GM19023 (cell line): ENCODE data around the gene PRKCQ.
"Not testable (repeated sequence)": the region's sequence is repeated elsewhere in the genome, so short reads cannot be mapped to it uniquely, and the experiment has no call there.

ENCODE experiments used
- ATAC-seq: cut with Tn5 transposase; IDR thresholded peaks from one replicate; pipeline ENCODE4 v1.9.1; 2021; ENCODE audit warnings: mild to moderate bottlenecking, moderate library complexity; ENCODE audit not compliant: unreplicated experiment

PRKCQ gene

DNA sequence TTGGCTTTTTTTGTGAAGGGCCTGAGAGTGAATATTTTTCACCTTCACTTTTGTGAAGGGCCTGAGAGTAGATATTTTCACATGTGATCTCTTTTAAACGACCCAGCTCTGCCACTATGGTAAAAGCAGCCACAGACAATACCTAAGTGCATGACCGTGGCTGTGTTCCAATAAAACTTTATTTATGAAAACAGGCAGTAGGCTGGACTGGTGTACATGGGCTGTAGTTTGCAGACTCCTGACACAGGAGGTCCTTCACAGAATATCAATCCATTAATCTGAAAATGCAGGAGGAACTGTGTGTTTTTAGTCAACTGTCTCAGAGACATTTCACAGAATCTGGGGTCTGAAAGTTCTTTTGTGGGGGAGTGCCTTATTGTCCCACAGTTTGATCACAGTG lies 186.9 kb downstream of the PRKCQ start:
- no peak for ATAC-seq

DNA sequence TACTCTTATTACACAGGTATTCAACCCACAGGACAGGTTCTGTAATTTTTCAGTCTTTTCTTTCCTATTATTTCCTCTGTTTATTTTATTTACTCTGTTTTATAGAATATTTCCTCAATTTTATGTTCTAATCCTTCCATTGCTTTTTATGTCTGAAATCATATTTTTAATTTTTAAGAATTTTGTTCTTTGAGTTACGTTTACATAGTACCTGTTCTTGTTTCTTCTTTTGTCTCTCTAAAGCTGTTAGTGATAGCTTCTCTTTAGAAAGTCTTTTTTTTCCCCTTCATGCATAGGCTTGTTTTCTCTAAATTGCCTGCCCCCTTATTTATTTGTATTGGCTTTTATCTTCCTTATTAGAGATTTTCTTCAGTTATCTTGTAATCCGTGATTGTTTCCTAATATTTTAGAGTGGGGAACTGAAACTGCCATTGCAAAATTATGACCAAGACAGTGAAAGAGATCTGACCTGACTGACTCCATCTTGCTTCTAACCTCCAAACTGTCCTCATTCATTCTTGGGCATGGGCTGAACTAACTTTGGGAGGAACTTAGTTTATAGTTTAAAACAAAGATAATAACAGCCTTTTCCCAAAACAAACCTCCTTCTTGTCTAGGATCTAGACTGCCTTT lies 189.7 kb downstream of the PRKCQ start:
- no peak for ATAC-seq

DNA sequence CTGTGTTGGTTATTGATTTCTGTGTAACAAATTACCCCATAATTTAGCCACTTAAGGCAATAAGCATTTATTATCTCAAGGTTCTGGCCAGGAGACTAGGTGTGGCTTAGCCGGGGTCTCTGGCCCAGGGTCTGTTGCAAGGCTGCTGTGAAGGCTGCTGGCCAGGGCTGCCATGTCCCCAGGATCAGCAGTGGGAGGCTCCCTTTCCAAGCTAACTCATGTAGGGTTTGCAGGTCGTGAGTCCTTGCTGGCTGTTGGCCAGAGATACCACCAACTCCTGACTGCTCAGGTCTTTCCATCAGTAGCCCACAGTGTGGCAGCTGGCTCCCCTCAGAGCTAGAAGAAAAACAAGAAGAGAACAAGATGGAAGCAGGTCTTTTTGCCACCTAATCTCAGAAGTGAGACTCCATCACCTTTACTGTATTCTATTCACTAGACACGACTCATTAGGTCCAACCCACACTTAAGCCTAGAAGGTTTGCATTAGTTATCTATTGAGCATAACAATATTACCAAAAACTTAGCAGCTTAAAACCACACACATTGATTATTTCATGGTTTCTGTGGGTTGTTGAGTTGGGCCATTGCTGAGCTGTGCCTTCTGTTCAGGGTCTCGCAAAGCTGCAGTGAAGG lies 191.7 kb downstream of the PRKCQ start:
- ATAC-seq, result no peak

DNA sequence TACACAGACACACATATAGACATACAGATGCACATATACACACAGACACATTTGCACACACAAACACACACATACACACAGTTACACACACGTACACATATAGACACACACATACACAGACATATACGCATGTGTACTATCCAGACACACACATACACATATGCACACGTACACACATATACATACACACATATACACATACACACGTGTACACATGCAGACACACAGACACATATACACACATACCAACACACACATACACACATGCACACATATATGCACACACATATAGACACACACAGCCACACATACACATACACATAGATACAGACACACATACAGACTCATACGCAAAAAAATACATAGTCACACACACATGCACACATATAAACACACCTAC lies 193.1 kb downstream of the PRKCQ start:
- ATAC-seq, result no peak

DNA sequence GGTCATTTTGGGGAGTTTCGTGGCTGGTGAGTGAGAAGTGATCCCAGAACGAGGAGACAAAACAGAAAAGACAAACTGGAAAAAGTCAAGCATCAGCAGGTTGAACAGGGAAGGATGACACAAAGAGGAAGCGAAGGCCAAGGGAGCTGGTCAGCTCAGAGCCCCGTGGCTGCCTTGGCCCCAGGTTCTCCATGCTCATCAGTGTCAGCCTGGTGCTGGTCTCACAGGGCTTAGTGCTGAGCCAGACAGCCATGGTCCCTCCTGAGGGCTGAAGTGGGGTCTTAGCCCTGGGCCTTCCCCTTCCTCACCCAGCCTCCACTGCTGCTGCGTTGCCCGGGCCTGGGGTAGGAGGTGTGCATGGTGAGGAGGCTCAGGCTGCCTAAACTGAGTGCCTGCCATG lies 193.7 kb downstream of the PRKCQ start:
- ATAC-seq, result no peak

DNA sequence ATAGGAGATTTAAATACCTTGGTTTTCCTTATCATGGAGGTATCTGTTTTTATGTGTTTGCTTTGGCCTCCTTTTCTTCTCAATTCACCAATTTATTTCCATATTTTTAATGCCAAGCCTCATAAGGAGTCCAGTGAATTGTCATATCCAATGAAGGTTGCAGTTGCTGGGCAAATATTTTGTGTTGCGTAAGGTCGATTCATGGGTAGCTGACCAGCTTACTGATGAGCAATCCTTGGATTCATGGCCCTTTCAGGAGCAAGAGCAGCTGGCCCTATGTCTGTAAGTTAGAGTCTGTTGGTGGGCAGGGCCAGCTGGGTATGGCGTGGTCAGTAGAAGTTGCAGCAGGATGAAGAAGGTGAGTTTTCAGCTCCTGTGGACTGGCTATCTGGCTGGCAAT lies 194.4 kb downstream of the PRKCQ start:
- no peak for ATAC-seq

DNA sequence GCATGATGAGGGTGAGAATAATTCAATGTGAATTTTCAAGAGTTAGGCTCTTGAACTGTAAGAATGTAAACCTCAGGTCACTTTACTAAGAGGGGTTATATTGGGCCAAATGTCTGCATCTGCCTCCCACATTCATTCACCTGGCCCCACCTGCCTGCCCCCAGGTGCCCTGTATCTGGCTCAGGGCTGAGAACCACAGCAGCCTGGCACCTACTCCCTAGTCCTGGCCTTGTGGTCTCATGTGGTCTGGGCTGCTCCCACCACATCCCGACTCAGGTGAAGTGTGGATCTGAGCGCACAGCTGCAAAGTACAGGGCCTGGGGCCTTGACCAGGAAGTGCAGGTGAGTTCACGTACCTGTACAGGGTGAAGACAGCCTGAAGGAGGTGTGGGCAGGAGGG lies 195.2 kb downstream of the PRKCQ start:
- ATAC-seq, result no peak

DNA sequence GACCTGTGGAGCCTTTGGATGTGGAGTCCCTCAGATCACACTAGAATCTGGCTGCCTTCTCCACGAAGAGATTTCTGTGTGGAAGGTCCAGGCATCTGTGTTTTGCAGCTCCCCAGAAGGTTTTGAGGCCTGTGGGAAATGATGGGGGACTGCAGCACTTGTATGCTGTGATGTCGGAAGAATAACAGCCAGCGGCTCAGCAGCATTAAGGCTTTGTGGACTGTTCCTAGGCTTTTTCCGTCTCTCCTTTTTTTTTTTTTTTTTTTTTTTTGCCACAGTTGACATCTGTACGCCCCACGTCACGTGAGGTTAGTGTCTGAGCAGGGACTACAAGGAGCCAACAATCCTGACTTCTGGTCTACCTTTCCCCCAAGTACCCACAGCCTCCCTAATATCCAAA lies 196.0 kb downstream of the PRKCQ start:
- no peak for ATAC-seq

DNA sequence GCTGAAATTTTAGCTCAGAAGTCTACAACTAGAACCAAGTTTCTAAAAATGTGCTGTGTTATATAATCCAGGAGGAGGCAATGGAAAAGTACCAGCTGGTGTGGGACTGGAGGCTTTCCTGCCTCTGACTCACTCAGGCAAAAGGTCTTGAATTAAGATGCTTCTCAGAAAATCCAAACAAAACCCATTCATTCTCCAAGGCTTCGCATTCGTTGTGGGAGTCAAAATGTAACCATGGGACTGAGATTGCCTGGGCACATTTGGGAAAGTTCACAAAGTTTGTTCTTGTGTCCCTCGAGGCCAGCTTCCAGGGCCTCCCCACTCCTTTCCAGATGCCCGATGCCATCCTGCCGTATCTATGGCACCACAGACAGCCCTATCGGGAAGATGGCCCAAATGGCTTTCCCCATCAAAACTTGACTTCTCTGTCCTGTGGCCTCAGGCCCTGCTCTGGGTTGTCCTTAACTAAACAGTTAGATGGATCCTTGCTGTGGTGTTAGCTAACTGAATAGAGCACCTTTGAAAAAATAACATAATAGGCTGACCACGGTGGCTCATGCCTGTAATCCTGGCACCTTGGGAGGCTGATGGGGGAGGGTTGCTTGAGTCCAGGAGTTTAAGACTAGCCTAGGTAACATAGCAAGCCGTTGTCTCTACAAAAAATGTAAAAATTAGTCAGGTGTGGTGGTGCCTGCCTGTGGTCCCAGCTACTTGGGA lies 196.8 kb downstream of the PRKCQ start:
- ATAC-seq, result no peak

DNA sequence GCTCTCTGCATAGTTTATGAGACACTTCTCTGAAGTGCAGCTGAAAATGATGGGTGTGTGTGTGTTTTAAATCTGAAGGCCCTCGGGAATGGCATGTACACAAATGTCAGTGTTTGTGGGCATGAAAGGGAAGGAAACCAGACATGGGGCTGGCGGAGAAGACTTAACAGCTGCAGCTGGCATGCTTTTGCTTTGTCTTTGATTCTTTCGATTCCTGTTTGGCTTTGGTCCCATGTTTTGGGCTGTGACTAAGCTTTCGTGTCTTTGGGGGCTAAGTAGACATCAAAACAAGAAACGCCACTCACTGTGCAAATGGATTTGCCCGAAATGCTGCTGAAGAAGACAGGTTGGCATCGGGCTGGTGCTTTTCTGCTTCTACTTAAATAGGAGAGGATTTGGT lies 198.0 kb downstream of the PRKCQ start:
- ATAC-seq, result no peak

DNA sequence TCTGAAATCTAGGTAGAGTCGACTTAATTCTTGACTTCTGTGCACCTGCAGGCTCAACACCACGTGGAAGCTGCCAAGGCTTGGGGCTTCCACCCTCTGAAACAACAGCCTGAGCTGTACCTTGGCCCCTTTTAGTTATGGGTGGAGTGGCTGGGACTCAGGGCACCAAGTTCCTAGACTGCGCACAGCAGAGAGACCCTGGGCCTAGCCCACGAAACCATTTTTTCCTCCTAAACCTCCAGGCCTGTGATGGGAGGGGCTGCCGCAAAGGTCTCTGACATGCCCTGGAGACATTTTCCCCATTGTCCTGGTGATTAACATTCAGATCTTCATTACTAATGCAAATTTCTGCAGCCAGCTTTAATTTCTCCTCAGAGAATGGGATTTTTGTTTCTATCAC lies 199.6 kb downstream of the PRKCQ start:
- not testable (repeated sequence) for ATAC-seq

DNA sequence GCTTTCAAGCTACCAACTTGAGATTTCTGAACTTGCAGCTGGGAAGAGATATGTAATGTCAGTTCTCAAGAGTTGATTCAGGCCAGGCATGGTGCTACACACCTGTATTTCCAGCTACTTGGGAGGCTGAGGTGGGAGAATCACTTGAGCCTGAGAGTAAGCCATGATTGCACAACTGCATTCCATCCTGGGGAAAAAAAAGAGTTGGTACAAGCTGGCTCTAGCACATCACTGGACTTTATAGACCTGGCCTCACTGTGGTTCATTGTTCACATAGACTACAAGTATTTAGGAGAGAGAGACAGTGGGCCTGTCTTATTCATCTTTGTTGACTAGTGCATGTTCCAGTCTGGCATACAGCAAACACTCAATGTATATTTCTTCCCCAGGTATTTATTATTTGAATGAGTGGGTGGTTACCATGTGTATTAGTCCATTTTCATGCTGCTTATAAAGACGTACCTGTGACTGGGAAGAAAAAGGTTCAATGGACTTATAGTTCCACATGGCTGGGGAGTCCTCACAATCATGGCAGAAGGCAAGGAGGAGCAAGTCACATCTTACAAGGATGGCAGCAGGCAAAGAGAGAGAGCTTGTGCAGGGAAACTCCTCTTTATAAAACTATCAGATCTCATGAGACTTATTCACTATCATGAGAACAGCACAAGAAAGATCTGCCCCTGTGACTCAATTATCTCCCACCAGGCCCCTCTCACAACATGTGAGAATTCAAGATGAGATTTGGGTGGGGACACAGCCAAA lies 200.9 kb downstream of the PRKCQ start:
- no peak for ATAC-seq
